GM13976 (cell line): ENCODE measurements around the gene ITGB6.

ENCODE experiments used
- DNase-seq: peaks from one replicate; pipeline ENCODE4 v3.0.0; 2012; ENCODE audit warnings: low spot score
- in situ Hi-C: fragments of 300-500 bp; cut with MboI; formaldehyde crosslinking; loops from one replicate; pipeline ENCODE4 v1.12.0; 2022; ENCODE audit warnings: low sequenced_read_pairs, mixed read lengths, inconsistent platforms; ENCODE audit not compliant: unreplicated experiment
- TF ChIP-seq, protein P1 (sequence below): IDR thresholded peaks from 2 replicates; pipeline ENCODE4 v1.5.1; 2012; ENCODE audit warnings: borderline replicate concordance, mild to moderate bottlenecking; ENCODE audit not compliant: insufficient read depth; ENCODE audit errors: extremely low read depth, missing control alignments, control extremely low read depth

Gene ITGB6

GRCh38 chr2:160087854-160088745 is 112.0 kb downstream of the ITGB6 start:
- TF ChIP-seq, protein P1, sequence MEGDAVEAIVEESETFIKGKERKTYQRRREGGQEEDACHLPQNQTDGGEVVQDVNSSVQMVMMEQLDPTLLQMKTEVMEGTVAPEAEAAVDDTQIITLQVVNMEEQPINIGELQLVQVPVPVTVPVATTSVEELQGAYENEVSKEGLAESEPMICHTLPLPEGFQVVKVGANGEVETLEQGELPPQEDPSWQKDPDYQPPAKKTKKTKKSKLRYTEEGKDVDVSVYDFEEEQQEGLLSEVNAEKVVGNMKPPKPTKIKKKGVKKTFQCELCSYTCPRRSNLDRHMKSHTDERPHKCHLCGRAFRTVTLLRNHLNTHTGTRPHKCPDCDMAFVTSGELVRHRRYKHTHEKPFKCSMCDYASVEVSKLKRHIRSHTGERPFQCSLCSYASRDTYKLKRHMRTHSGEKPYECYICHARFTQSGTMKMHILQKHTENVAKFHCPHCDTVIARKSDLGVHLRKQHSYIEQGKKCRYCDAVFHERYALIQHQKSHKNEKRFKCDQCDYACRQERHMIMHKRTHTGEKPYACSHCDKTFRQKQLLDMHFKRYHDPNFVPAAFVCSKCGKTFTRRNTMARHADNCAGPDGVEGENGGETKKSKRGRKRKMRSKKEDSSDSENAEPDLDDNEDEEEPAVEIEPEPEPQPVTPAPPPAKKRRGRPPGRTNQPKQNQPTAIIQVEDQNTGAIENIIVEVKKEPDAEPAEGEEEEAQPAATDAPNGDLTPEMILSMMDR = no peak
- no peak for DNase-seq
- in situ Hi-C loops = no loop called here

- TF ChIP-seq, protein P1 = no peak
- in situ Hi-C loops = no loop called here
- DNase-seq = no peak
These were observed 114.4 kb downstream of the ITGB6 start for GRCh38 chr2:160085662-160086061.

DNA sequence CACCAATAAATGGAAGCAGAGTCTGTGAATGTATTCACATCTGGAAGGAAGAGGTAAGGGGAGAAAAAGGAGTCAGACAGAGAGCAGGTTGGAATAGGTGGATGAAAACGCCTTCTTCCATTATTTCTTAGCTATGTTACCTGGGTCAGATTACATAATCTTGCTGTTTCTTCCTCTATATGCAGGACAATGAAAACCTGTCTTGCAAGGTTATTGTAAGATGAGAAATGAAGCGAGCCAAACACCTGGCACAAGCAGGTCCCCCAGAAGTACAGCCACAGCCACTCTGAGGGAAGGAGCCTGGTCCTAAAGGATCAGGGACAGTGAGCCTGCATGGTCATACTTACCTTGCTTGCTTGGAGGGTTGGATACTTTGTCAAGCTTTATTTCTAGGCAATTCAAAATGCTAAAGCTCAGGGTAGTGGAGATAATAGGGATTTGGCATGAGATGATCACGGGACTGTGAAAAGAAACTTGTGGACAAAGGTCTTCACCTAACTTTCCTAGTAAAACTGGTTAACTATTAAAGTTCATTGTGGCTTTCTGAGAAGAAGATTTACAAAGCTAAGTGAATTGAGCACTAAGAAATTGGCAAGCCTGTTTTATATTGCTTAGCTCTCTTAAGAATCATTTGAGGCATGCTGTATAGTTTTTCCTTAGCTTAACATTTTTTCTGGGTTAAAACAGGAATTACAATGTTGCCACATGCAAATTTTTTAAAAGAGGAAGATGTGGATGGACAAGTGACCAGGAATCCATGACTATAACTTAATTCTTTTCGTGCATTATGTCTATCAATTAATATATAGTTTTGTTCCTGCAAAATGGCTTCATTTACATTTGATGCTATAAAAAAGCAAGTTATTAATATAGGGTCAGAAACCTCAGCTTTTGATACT is 121.9 kb downstream of the ITGB6 start:
- DNase-seq = no peak
- TF ChIP-seq, protein P1 = no peak
- in situ Hi-C loops = no loop called here

DNA sequence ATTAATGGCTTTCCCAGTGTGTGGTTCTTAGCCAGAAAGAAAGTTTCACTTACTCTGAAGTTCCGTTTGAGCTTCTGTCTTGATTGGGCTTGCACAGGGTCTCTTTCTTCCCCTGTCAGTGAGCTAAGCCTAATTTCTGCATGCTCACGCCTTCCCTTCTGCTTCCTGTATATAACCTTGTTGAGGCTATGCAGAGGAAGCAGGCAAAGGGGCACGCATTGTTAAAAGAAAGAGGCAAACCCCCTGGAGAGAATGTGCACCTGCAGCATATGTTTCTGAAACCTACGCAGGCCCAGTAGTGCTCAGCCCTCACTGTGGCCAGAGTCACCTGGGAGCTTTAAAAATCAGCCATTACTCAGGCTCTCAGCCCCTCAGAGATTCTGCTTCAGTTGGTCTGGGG is 123.2 kb downstream of the ITGB6 start:
- in situ Hi-C loops = no loop called here
- TF ChIP-seq, protein P1 = no peak
- DNase-seq = no peak

DNA sequence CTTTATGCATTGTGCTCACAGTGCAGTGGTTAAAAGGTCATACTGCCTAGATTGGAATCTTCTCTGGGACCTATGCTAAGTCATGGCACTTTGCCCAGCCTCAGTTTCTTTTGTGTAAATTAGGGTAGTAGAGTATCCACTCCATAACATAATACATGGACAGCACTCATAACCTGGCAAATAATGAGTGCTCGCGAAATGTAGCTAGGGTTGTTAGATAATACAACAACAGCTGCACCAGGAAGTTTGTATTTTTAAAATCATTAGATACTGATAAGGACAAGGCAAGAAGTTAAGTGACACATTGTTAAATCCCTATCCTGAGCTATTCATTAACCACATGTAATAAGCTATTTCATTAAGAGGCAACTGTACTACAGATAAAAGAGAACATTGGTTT is 123.8 kb downstream of the ITGB6 start:
- TF ChIP-seq, protein P1 = no peak
- in situ Hi-C loops = no loop called here
- no peak for DNase-seq

GRCh38 chr2:160075171-160075570 is 124.9 kb downstream of the ITGB6 start:
- DNase-seq = no peak
- in situ Hi-C loops = no loop called here
- TF ChIP-seq, protein P1 = no peak
